ENCODE data around the gene PGM1.

PGM1 gene

GRCh38 chr1:63635681-63636080 is 42.5 kb downstream of the PGM1 start:
- DNase-seq = no peak

GRCh38 chr1:63636192-63637105 is 43.2 kb downstream of the PGM1 start:
- no peak for DNase-seq

DNA sequence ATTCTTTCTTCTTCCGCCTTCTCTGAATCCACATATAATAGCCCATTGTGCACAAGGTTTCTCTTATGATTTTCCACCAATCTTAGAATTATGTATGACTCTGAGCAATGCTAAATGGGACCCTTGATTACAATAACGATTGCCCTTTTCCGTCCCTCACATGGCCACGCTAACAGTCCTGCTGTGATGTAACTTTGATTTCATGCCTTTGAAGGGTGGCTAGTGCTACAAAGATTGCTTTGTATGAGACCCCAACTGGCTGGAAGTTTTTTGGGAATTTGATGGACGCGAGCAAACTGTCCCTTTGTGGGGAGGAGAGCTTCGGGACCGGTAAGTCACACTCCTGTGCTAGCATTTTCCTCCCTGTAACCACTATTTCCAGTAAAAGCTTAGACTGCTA is 45.3 kb downstream of the PGM1 start:
- DNase-seq = no peak

DNA sequence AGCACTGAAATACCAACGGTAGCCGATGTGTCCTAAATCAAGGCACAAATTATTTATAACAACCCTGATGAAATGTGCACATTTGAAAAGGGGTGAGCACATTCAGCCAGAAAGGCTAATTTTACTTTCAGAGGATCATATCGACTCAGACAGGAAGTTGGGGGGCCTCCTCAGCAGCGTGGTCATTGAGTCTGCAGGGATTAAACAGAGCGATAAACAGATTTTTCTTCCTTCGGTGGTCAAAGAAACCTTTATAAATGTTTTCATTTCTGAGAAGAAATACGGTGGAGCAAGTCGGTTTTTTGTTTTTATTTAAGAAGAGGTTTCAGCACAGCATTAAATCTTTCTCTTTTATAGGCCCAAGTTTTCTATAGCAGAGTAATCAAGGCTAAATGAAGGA is 45.7 kb downstream of the PGM1 start:
- DNase-seq = no peak

DNA sequence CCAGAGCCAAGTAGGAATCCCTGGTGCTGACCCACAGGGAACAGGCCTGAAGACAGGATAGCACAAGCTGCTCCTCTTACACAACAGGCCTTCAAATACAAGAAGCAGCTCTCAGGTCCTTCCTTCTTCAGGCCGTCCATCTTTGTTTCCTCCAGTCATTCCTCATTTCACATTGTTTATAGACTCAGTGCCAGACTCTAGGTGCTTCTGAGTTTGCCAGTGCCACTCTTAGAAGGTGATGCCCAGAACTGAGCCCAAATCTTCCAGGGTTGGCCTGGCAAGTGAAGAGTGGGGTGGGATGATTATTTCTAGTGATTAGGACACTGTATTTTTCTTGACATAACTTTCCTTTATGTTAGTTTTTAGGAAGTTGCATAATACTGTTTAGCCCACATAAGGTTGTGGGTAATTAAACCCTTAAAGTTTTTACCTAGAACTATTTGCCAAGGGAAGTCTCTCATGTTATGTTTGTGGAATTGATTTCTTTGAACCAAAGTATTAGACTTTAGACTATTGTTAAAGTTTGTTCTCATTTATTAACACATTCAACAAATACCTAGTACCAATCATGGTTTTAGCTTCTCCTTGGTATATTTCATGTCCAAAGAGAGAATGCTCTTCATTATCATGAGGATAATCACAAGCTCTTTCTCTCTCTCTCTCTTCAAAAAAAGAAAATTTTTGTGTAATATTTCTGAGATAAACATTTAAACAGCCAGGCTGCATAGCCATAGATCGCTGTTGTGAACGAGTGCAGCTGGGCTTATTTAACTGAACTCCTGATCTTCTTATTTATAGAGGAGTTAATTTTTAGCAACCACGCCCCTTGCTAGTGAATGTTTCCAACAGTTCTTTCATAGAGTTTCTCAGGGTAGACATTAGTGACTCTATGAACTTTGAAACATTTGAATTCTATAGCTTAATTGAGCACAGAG is 47.7 kb downstream of the PGM1 start:
- DNase-seq = no peak

DNA sequence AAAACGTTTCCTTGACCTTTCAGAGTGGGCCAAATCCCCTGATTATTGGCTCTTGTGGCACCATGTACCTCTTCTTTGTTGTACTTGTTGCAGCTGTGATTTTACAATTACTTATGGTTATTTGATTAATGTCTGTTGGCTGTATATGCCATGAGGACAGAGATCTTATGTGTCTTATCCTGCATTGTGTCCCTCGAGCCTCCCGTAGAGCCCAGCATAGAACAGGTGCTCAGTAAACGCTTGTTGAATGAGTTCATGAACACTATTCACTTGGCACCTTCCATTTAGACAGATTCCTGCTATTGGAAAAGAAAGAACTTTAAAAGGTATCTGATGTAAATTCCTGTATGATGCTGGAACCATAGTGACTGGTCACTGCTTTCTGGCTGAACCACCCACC is 48.4 kb downstream of the PGM1 start:
- DNase-seq = no peak

DNA sequence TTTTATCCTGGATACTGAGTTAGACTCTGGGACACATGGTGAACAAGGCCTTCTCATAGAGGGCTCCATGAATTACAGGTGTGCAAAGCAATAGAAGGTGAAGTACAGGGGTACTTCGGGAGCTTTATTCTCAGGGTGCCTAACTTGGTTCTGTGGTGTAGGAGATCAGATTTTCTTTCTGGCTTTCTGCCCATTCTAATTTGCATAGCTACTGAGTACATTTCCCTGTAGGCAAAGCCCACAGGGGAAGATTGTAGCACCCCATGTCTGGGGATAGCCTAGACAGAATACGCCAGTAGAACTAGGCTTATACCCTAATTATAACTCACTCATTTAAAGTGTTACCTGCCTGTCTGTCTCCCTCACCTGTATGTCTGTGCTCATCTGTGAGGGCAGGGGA is 49.7 kb downstream of the PGM1 start:
- no peak for DNase-seq

- DNase-seq = no peak
These were observed 50.3 kb downstream of the PGM1 start for GRCh38 chr1:63643517-63643916.

- no peak for DNase-seq
These were observed 50.7 kb downstream of the PGM1 start for GRCh38 chr1:63643926-63644325.

DNA sequence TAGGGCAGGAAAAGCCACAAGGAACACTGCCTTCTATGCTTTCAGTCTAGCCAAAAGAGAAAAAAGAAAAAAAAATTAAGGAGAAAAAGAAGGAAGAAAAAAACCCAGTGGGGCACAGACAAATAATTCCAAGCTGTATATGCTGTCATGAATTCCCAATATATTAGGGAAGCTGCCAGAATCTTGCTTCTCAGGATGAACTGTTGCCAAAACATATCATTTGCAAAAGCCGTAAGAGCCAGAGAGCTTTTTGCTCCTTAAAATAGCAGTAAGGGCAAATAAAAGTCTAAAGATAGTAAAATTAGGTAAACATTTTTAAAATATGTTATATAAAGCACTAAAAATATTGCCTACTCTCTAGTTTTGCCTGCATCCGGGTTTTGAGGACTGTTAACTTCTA is 52.1 kb downstream of the PGM1 start:
- DNase-seq = no peak

GRCh38 chr1:63648689-63649088 is 55.5 kb downstream of the PGM1 start:
- no peak for DNase-seq

DNA sequence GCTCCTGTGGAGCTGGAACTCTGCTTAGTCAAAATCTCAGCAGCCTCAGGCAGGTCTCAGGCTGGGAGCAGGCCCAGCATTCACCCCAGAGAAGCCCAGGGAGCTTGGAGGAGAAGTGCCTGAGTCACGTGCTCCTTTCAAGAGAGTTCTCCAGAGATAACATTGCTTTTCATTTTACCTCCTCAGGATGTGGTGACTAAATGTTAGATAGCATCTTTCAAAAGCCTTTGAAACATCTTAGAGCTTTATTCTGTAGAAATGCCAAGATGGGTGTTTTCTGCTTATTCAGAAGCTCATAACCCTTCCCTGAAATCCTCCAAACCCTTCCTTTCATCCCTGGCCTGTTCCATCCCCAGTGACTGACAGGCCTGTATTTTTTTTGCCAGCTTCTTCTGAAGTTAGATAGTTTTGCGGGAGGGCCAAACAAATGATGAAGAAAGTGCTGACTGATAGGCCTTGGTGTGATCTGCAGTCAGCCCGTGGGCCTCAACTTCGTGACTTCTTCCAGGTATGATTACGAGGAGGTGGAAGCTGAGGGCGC is 58.0 kb downstream of the PGM1 start:
- no peak for DNase-seq

DNA sequence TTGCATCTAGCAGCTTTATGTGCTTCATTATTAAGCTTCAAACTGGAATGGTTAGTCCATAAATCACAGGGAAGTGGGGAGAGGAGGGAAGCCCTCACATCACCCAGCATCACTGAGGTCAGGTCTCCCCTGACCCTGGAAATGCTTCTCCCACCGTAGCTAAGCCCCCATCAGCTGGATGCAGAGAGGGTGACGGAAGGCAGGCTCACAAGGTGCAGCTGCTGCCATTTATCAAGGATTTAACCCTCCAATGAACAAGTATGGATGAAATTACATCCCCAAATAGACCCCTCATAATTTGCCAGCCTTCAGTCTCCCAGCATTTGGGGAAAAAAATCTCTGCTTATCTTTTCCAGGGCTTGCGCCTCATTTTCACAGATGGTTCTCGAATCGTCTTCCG is 60.8 kb downstream of the PGM1 start:
- DNase-seq = no peak

DNA sequence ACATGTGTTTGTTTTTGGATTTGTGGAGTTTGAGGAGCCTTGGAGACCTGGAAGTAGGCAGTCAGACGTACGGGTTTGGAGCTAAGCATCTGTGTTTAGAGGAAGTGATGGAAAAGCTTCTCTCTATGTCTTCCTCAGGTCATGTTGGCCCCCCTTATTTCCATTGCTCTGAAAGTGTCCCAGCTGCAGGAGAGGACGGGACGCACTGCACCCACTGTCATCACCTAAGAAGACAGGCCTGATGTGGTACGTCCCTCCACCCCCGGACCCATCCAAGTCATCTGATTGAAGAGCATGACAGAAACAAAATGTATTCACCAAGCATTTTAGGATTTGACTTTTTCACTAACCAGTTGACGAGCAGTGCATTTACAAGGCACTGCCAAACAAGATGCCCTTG is 66.2 kb downstream of the PGM1 start:
- no peak for DNase-seq

GRCh38 chr1:63662056-63662836 is 69.0 kb downstream of the PGM1 start:
- no peak for DNase-seq

GRCh38 chr1:63662841-63663240 is 69.6 kb downstream of the PGM1 start:
- DNase-seq = no peak

DNA sequence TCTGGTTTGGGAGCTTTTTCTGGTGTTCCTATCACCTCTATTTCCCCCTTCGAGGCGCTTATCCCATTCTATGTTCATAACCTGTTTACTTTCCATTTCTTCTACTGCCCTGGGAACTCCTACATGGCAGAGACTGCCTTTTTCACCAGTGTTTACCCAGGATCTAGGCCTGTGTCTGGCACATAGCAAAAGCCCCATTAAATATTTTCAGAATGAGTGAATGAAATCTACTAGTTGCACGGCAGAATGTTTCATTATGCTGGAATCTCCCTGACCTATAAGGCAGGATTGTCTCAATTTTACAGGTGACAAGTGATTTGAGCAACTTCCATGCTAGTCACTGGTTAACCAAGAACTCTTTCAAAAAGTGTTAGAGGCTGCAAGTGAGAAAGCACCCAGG is 70.1 kb downstream of the PGM1 start:
- DNase-seq = no peak

DNA sequence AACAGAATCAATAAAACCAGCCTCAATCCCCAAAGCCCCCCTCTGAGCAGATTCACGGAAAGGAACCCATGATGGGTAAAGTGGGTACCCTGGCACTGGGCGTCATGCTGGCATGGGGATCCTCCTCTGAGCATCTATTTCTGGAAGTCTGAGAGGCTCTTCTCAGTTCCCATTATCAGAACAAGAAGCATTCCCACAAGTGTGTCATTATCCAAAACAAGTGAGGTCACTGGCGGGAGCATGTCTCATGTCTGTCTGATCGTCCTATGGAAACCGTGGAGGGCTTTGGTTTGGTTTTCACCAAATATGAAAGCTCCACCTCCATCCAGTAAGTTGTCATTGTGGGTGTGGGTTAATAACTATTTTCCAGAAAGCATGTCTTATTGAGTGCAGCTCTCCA is 70.7 kb downstream of the PGM1 start:
- no peak for DNase-seq

DNA sequence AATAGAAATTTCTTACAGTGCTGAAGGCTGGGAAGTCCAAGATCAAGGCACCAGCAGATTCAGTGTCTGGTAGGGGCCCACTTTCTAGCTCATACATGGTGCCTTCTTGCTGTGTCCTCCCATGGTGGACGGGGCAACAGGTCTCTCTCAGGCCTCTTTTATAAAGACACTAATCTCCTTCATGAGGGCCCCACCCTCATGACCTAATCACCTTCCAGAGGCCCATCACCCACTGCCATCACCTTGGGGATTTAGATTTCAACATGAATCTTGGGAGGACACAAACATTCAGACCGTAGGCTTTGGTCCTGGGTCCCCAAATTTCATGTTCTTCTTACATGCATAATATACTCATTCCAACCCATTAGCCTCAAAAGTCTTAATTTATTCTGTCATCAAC is 71.5 kb downstream of the PGM1 start:
- no peak for DNase-seq

DNA sequence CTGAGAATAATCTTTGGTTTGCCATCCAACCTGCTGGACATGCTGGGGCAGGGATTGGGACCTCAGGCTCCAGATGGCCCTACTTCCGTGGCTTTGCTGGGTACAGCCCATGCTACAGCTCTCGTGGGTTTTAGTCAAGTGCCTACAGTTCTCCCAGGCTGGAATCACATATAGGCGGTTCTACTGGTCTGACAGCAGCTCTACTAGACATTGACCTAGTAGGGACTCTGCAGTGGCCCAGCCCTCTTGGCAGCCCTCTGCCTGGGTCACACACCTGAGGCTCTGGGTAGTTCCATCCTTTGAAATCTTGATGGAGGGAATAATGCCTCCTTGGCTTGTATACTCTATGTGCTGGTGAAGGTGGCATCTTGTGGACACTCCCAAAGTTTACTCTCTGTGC is 72.2 kb downstream of the PGM1 start:
- no peak for DNase-seq

- no peak for DNase-seq
These were observed 72.6 kb downstream of the PGM1 start for GRCh38 chr1:63665824-63666223.

DNA sequence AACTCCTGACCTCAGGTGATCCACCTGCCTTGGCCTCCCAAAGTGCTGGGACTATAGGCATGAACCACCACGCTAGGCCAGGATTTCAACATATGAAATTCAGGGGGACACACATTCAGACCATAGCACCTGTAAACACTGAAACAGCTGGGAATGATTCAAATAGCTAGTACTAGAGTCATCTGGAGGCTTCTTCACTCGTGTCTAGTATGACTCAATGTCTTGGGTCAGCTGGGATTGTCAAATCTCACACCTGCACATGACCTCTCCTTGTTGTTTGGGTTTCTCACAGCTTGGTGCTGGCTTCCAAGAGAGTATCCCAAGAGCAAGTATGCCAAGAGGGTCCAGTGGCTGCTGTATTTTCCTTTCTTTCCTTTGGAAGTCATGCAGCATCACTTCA is 75.1 kb downstream of the PGM1 start:
- DNase-seq = no peak
